Measurements from ENCODE around the gene TOP1.
A peak's percentile ranks its signal among the peaks of the same experiment; 100 is the strongest.
"Not testable (repeated sequence)": the region's sequence is repeated elsewhere in the genome, so short reads cannot be mapped to it uniquely, and the experiment has no call there.

TOP1 gene

GRCh38 chr20:41131594-41132387 lies 103.2 kb downstream of the TOP1 start:
- DNase-seq (ENCODE audit: low read depth): no peak
- no peak overlapping the region for H3K4me3 ChIP-seq (ENCODE audit: low read length)
- TF ChIP-seq, protein P1, sequence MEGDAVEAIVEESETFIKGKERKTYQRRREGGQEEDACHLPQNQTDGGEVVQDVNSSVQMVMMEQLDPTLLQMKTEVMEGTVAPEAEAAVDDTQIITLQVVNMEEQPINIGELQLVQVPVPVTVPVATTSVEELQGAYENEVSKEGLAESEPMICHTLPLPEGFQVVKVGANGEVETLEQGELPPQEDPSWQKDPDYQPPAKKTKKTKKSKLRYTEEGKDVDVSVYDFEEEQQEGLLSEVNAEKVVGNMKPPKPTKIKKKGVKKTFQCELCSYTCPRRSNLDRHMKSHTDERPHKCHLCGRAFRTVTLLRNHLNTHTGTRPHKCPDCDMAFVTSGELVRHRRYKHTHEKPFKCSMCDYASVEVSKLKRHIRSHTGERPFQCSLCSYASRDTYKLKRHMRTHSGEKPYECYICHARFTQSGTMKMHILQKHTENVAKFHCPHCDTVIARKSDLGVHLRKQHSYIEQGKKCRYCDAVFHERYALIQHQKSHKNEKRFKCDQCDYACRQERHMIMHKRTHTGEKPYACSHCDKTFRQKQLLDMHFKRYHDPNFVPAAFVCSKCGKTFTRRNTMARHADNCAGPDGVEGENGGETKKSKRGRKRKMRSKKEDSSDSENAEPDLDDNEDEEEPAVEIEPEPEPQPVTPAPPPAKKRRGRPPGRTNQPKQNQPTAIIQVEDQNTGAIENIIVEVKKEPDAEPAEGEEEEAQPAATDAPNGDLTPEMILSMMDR (conservative IDR thresholded peaks at IDR 0.05; ENCODE audit: low read depth, low read length): no peak

DNA sequence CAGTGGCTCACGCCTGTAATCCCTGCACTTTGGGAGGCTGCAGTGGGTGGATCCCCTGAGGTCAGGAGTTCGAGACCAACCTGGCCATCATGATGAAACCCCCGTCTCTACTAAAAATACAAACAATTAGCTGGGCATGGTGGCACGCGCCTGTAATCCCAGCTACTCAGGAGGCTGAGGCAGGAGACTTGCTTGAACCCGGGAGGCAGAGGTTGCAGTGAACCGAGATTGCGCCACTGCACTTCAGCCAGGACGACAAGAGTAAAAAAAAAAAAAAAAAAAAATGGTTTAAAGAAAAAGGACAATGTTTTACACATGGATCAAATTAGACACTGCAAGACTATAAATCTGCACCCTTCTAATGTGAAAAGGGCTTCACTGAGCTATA lies 103.8 kb downstream of the TOP1 start:
- H3K4me3 ChIP-seq (ENCODE audit: low read length); DNase-seq (ENCODE audit: low read depth): not testable (repeated sequence)

DNA sequence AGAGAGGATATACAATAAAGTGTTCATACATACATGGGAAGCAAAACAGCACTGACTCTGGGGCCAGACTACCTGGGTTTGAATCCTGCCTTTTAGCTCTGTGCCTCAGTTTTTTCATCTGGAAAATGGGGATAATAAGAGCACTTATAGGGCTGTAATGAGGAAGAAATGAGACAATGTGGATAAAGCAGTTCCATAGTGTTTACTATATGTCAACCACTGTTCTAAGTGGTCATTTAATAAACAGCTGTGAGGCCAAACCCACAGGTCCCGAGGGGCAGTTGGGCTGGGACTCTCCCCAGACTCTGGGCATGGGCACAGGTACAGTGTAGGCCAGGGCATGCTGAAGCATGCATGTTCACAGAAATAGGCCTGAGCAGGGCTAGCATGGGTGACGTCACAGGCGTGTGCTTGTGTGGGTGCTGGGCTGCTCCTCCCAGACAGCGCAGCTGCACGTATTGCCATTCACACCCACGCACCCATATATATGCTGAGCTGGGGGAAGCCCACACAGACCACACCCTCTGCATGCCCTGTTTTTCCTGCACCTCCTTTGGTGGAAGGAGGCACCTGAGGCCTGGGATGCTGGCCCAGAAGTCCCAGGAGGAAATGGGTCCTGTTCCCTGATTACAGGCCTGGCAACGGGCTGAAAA lies 105.2 kb downstream of the TOP1 start:
- TF ChIP-seq, protein P1 (conservative IDR thresholded peaks at IDR 0.05; ENCODE audit: low read depth, low read length): no peak
- no peak overlapping the region for H3K4me3 ChIP-seq (ENCODE audit: low read length)
- no peak for DNase-seq (ENCODE audit: low read depth)

- DNase-seq (ENCODE audit: low read depth): no peak
- no peak overlapping the region for H3K4me3 ChIP-seq (ENCODE audit: low read length)
- TF ChIP-seq, protein P1 (conservative IDR thresholded peaks at IDR 0.05; ENCODE audit: low read depth, low read length): no peak
Measured at GRCh38 chr20:41134362-41135186, 106.0 kb downstream of the TOP1 start.

DNA sequence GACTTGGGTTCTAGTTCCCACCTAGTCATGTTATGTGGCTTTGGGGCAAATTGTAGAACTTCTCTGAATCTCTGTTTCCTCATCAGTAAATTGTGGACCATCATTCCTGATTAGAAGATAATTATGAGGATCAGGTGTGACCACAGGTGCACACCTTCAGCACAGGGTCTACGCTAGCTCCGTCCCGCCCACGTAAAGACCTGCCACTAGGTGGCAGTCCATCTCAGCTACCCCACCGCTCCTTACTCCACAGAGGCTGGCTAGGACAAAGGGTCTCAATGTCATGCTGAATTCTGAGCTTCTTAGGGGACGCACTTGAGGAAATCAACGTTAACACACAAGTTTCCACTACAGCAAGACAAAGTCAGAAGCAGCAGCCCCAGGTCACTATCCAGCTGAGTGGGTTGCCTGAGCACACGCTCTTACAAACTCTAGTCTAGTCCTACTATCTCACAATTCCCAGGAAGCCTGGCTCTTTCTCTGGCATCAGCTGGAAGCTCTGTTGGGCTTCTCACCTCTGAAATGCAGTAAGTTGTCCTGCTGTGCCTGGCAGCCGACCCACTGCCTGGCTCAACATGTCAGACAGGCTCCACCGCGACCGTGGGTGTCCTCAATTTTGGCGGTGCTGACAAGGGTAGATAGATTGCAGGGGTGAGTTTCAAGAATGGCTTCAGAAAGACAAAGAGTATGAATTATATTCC lies 106.7 kb downstream of the TOP1 start:
- TF ChIP-seq, protein P1 (conservative IDR thresholded peaks at IDR 0.05; ENCODE audit: low read depth, low read length): peak; percentile 91
- DNase-seq (ENCODE audit: low read depth): no peak
- H3K4me3 ChIP-seq (ENCODE audit: low read length): no peak overlapping the region

GRCh38 chr20:41135888-41136679 lies 107.5 kb downstream of the TOP1 start:
- DNase-seq (ENCODE audit: low read depth): no peak
- peak overlapping the region; percentile 61 for H3K4me3 ChIP-seq (ENCODE audit: low read length)
- TF ChIP-seq, protein P1 (conservative IDR thresholded peaks at IDR 0.05; ENCODE audit: low read depth, low read length): no peak

Data from retinal pigment epithelial cell (primary cell).